Ectodermal cell (in vitro differentiated cells): ENCODE results near the gene PIK3CD.

ENCODE experiments used
- H3K27ac ChIP-seq: 2 replicates; pipeline ENCODE4 v1.7.0; 2013; ENCODE audit warnings: mild to moderate bottlenecking, low read depth, low read length; ENCODE audit not compliant: insufficient read depth, poor library complexity, severe bottlenecking
- H3K27me3 ChIP-seq: 2 replicates; pipeline ENCODE4 v1.7.0; 2013; ENCODE audit warnings: mild to moderate bottlenecking, low read length; ENCODE audit not compliant: insufficient read depth, control insufficient read depth, poor library complexity, severe bottlenecking
- H3K36me3 ChIP-seq: one replicate; pipeline ENCODE4 v1.7.0; 2013; ENCODE audit warnings: low read length; ENCODE audit not compliant: control insufficient read depth, insufficient read depth
- H3K4me1 ChIP-seq: one replicate; pipeline ENCODE4 v1.7.0; 2013; ENCODE audit warnings: low read length; ENCODE audit not compliant: control insufficient read depth, insufficient read depth
- H3K4me3 ChIP-seq: 2 replicates; pipeline ENCODE4 v1.7.0; 2013; ENCODE audit warnings: low read depth, low read length, control low read depth; ENCODE audit not compliant: insufficient read depth
- H3K9me3 ChIP-seq: 2 replicates; pipeline ENCODE4 v1.7.0; 2013; ENCODE audit warnings: mild to moderate bottlenecking, low read length, moderate library complexity; ENCODE audit not compliant: control insufficient read depth
- WGBS, 2 experiments: methylation state at CpG; one replicate each; pipeline ENCODE4 v1.1.7; 2013; ENCODE audit warnings: missing lambda C conversion rate in 2 of 2; 5-methylcytosine and 5-hydroxymethylcytosine counted together

The PIK3CD gene

GRCh38 chr1:9639227-9639626 is 12.3 kb upstream of the PIK3CD start:
- H3K9me3 ChIP-seq = no peaks in the 10 kb centered on the region
- no peaks in the 10 kb centered on the region for H3K27me3 ChIP-seq
- no peaks in the 10 kb centered on the region for H3K36me3 ChIP-seq
- no peaks in the 10 kb centered on the region for H3K4me1 ChIP-seq
- H3K27ac ChIP-seq = no peak overlapping the region
- 88 to 89% methylated on average over 6 of the region's 6 CpGs for WGBS, 2 experiments
- H3K4me3 ChIP-seq = no peak overlapping the region

DNA sequence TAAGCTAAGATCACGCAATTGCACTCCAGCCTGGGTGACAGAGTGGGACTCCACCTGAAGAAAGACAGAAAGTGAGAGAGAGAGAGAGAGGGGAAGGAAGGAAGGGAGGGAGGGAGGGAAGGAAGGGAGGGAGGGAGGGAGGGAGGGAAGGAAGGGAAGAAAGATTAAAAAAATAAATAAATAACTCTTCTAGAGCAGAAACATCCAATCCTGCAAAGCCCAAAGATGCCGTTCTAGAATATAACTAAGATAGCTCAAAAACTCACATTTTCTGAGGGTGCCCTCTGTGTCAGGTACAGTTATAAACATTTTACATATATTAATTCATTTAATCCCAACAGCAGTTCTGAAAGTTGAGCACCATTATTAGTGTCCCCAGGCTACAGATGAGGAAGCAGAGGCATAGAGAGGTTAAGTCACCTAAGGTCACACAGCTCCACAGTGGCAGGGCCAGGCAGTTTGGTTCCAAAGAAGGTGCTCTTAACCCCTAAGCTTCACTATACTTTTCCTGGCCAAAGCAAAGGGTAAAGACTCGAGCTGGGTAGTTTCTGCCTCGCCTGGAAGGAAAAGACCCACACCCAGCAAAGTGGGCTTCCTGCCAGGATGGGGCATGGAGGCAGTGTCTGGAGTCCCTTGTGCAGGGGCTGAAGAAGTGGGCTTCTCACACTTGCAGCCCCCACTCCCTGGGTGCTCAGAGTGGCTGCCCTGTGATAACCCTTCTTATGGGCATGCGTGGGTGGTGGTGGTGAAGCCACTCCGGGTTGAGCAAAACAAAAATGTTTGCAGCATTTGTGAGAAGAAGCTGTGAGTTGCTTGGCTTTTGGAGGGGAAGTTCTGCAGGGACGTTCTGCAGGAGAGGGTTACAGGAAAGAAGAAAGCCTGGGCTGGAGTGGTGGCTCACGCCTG is 7.9 kb upstream of the PIK3CD start:
- no peaks in the 10 kb centered on the region for H3K27me3 ChIP-seq
- no peaks in the 10 kb centered on the region for H3K36me3 ChIP-seq
- no peaks in the 10 kb centered on the region for H3K4me1 ChIP-seq
- H3K27ac ChIP-seq = no peak overlapping the region
- H3K4me3 ChIP-seq = no peak overlapping the region
- WGBS, 2 experiments = 86 to 94% methylated on average over 8 of the region's 8 CpGs
- H3K9me3 ChIP-seq = no peaks in the 10 kb centered on the region

DNA sequence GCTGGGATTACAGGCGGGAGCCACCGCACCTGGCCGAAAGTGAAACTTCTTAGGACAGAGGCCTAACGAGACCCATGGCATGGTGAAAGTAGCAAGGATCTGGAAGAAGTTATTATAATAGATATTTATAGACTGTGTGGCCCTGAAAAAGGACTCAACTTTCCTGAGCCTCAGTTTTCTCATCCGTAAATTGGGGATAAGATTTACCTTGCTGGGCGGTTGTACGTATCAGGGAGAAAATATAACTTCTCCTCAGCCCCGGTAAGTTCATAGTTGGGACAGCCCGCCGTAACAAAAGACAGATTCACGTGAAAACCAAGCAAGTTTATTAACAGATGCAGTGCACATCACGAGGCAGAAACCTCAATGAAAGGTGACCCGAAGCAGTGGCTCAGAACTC is 5.5 kb upstream of the PIK3CD start:
- Histone ChIP-seq H3K27me3 (peaks cover 15% of the 10 kb centered on the region), H3K4me1 (no peaks in the 10 kb centered on the region), H3K9me3 (no peaks in the 10 kb centered on the region), H3K27ac (no peak overlapping the region), H3K4me3 (no peak overlapping the region), H3K36me3 (no peaks in the 10 kb centered on the region)
- WGBS, 2 experiments = 94 to 97% methylated on average over 13 of the region's 13 CpGs

DNA sequence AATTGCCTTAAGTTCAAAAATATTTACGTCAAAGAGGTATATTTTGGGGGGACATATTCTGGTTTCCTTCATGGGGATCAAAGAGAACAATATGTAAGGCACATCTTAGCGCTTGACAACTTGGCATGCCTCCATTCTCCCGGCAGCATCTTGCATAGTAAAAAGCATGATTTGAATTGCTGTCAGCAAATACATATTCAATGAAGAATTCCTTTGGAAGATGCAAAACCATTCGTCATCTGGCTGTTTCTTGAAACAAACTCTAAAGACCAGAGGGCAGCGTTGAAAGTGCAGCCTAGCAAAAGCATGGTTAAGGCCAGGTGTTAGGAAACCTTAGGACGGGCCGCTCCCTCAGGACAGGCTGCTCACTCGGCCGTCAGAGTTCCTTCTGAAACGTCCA is 3.4 kb upstream of the PIK3CD start:
- H3K27ac ChIP-seq = no peak overlapping the region
- H3K27me3 ChIP-seq = peaks cover 37% of the 10 kb centered on the region
- H3K4me1 ChIP-seq = peaks cover 3% of the 10 kb centered on the region
- H3K4me3 ChIP-seq = no peak overlapping the region
- no peaks in the 10 kb centered on the region for H3K9me3 ChIP-seq
- no peaks in the 10 kb centered on the region for H3K36me3 ChIP-seq
- WGBS, 2 experiments = 82 to 86% methylated on average over 10 of the region's 10 CpGs

- no peaks in the 10 kb centered on the region for H3K36me3 ChIP-seq
- 77 to 82% methylated on average over 3 of the region's 3 CpGs for WGBS, 2 experiments
- no peak overlapping the region for H3K27ac ChIP-seq
- H3K27me3 ChIP-seq = peaks cover 51% of the 10 kb centered on the region
- peaks cover 3% of the 10 kb centered on the region for H3K4me1 ChIP-seq
- no peak overlapping the region for H3K4me3 ChIP-seq
- no peaks in the 10 kb centered on the region for H3K9me3 ChIP-seq
These were observed 1.8 kb upstream of the PIK3CD start for GRCh38 chr1:9649769-9650168.

DNA sequence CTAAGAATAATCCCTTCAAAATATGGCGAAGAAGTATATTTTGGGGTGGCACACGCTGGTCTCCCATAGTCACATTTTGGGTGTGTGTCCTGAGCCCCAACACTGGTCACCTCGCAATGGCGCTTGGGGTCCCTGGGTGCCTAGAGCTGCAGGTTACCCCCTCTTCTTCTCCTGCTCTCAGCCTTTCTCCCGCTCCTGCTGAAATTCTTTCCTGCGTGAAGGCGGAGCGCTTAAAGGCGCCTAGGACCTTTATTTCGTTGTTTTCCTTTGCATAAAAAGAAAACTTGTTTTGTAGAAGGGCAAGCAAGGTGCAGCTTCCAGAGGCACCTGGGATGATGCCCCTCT is 339 bp upstream of the PIK3CD start:
- H3K4me1 ChIP-seq = peaks cover 3% of the 10 kb centered on the region
- peaks cover 51% of the 10 kb centered on the region for H3K27me3 ChIP-seq
- H3K36me3 ChIP-seq = no peaks in the 10 kb centered on the region
- peak overlapping the region; percentile 46 for H3K4me3 ChIP-seq
- WGBS, 2 experiments = 39 to 42% methylated on average over 10 of the region's 10 CpGs
- H3K27ac ChIP-seq = no peak overlapping the region
- no peaks in the 10 kb centered on the region for H3K9me3 ChIP-seq

DNA sequence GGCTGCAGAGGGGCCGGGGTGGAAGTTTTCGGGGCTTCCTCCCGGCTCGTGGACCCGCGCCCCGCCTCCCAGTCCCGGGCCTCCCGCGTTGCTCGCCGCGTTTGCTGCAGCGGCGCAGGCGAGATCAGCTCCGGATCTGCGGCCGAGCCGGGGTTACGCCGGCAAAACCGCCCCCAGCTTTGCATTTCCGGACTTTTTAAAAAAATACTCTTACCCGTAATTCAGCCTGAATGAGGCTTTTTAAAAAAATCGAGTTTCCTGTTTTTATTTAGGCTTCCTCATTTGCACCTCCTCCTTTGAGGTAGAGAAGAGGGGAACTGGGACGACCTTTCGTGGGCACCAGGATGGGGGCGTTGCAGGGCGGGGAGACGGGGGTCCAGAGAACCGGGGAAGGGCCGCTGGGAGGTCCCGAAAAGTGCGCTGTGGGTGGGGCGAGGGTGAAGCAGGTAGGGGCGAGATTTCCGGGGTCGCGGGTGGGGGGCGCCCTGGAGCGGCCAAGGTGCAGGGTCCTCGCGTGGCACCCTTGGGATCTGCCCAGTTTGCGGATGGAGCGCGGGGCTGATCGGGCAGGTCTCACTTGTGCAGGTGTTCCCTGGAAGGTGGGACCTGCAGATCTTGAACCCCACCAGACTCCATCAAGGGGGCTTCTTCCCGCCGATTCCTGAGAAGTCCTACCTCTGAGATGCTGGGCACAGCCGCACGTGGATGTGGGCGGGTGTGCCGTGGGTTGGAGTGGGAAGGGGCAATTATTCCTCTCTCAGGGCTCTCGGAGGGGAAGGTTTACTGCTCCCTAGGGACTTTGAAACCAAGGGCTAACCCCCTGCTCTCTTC is 1.1 kb downstream of the PIK3CD start:
- peak overlapping the region; percentile 46 for H3K4me3 ChIP-seq
- no peak overlapping the region for H3K27ac ChIP-seq
- H3K4me1 ChIP-seq = peaks cover 3% of the 10 kb centered on the region
- H3K36me3 ChIP-seq = no peaks in the 10 kb centered on the region
- H3K27me3 ChIP-seq = peaks cover 51% of the 10 kb centered on the region
- no peaks in the 10 kb centered on the region for H3K9me3 ChIP-seq
- WGBS, 2 experiments = 20% methylated on average over 55 of the region's 55 CpGs

DNA sequence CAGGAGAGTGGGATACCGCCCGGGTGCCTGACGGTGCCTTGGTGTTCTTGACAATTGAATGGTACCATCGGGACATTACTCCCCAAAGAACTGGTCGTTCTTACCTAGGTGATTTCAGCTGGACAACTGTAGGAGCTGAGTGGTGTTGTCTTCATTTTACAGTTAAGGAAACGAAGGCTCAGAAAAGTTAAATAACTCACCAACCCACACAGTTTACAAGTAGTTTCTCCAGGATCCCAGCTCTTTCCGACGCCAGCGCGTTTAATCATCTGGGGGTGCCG is 1.6 kb downstream of the PIK3CD start:
- no peak overlapping the region for H3K4me3 ChIP-seq
- H3K27ac ChIP-seq = no peak overlapping the region
- no peaks in the 10 kb centered on the region for H3K36me3 ChIP-seq
- peaks cover 3% of the 10 kb centered on the region for H3K4me1 ChIP-seq
- WGBS, 2 experiments = 78 to 83% methylated on average over 11 of the region's 11 CpGs
- H3K27me3 ChIP-seq = peaks cover 51% of the 10 kb centered on the region
- H3K9me3 ChIP-seq = no peaks in the 10 kb centered on the region

DNA sequence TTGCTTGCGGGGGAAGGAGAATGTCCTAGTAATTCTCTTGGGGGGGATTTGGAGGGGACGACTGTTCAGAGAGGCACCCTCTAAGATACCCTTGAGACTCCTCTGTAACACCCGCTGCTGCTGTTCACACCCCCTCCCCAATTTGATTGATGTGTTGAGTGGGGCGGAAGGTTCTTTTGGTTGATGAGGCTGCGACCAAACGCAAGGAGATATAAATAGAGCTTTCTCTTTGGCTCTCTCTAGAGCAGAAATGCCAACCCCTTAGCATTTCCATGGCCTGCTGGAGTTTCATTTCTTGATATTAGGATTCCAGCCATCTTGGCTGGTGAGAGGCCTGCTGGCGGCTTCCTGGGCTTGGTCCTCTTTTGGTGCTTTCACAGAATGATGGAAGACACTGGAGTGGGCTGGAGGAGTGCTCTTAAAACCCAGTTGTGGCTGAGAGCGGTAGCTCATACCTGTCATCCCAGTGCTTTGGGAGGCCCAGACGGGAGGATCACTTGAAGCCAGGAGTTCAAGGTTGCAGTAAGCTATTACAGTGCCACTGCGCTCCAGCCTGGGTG is 2.0 kb downstream of the PIK3CD start:
- Histone ChIP-seq H3K27me3 (peaks cover 51% of the 10 kb centered on the region), H3K9me3 (no peaks in the 10 kb centered on the region), H3K36me3 (no peaks in the 10 kb centered on the region), H3K4me3 (no peak overlapping the region), H3K4me1 (peaks cover 3% of the 10 kb centered on the region), H3K27ac (no peak overlapping the region)
- WGBS, 2 experiments = 78 to 80% methylated on average over 9 to 10 of the region's 10 CpGs
